Testis (tissue), 2 donors: ENCODE measurements around the gene EDAR.

Experiments
- CTCF ChIP-seq, 3 experiments: fragments of 450-650 bp in 2 of 3; fragments of 200-600 bp in 1 of 3; sonication (generic) in 1 of 3; IDR thresholded peaks; one replicate each; pipeline ENCODE4 v1.5.1; 2016 to 2019; ENCODE audit warnings: antibody characterized with exemption in 3 of 3, mild to moderate bottlenecking in 2 of 3, moderate library complexity in 1 of 3
- POLR2A ChIP-seq: fragments of 450-650 bp; IDR thresholded peaks from one replicate; pipeline ENCODE4 v1.6.1; 2017; ENCODE audit warnings: antibody characterized with exemption, mild to moderate bottlenecking, moderate library complexity

- no peak for TF ChIP-seq CTCF (IDR thresholded peaks at IDR 0.05)
- TF ChIP-seq POLR2A, result no peak
These were observed 21.0 kb upstream of the EDAR start for GRCh38 chr2:109009920-109010610.
